Activated T-helper 2 cell treated with anti-CD3 and anti-CD28 coated beads, Interferon-gamma antibody, Interleukin-2, Interleukin-4, amounts not matched to agents 10 μg/mL and 5 μg/mL and 100 μg/mL, durations not matched to agents 14 hours and 24 hours and 36 hours (primary cell): Measurements from ENCODE around the gene AJM1. TPM values are rescaled to one million over a fixed set of nuclear protein-coding genes. Genes with fewer than 3 reads are reported as not detected.
"Not testable (repeated sequence)": the region's sequence is repeated elsewhere in the genome, so short reads cannot be mapped to it uniquely, and the experiment has no call there.

Experiments
- DNase-seq: peaks from one replicate; pipeline ENCODE4 v3.0.0; 2021; ENCODE audit warnings: low spot score
- H3K27ac Mint-ChIP-seq: one replicate; pipeline ENCODE4 v1.8.0; 2021; ENCODE audit warnings: mixed read lengths
- H3K27me3 Mint-ChIP-seq: one replicate; pipeline ENCODE4 v1.8.0; 2021; ENCODE audit warnings: low read depth, mixed read lengths
- H3K36me3 Mint-ChIP-seq: one replicate; pipeline ENCODE4 v1.8.0; 2021; ENCODE audit warnings: low read depth, mixed read lengths
- H3K4me1 Mint-ChIP-seq: one replicate; pipeline ENCODE4 v1.8.0; 2021; ENCODE audit warnings: low read depth, mixed read lengths
- H3K4me3 Mint-ChIP-seq: one replicate; pipeline ENCODE4 v1.8.0; 2021; ENCODE audit warnings: low read depth, mild to moderate bottlenecking, moderate library complexity, mixed read lengths
- H3K9me3 Mint-ChIP-seq: one replicate; pipeline ENCODE4 v1.8.0; 2021; ENCODE audit warnings: mixed read lengths
- intact Hi-C: fragments of 100-400 bp; cut with micrococcal nuclease; formaldehyde crosslinking; loops from one replicate; pipeline ENCODE4 v1.15.1; 2023
- total RNA-seq: library from RNA; stranded (reverse); gene quantifications from 2 replicates; pipeline ENCODE4 v1.2.3, GENCODE V29; 2022

The AJM1 gene
- total RNA-seq, 1 donor from 2014 or later = 5.1 TPM

DNA sequence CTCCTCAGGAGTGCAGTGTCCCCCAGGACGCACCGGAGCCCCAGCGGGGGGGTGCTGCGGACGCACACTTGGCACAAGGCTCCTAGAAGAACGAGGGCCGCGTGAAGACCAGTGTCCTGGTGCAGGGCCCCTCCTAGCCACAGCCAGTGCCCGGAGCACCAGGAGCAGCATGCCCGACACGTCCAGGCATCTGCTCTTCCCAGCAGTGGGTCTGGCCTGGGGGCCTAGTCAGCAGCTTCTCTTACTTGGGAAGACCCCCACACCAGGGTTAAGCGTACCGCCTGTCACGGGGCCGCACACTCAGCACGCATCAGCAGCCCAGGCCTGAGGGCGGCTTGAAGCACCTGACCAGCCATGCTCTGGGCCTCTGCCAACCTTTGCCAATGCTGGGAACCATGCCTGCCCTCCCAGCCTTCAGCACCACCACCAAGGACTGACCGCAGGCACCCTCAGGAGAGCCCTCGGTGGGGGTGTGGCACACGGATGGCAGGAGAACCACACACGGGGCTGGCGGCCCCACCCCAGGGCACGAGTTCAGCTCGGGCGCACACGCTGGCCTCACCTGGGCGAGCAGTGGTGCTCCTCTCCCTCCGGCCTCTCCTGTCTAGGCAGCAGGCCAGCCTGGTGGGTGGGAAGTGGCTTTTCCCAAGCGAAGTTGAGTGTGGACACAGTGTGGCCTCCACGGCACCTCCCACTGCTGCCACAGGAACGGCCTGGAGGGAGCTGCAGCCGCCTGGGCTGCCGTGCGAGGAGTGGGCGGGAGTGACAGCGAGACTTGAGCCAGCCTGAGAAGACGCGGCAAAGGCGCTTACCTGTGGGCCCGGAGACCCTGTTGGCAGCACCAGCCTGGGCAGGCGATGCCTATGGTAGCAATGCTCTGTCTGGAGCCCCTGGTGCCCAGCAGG lies 12.0 kb upstream of the AJM1 start:
- H3K27ac Mint-ChIP-seq = no peak overlapping the region
- DNase-seq = no peak

DNA sequence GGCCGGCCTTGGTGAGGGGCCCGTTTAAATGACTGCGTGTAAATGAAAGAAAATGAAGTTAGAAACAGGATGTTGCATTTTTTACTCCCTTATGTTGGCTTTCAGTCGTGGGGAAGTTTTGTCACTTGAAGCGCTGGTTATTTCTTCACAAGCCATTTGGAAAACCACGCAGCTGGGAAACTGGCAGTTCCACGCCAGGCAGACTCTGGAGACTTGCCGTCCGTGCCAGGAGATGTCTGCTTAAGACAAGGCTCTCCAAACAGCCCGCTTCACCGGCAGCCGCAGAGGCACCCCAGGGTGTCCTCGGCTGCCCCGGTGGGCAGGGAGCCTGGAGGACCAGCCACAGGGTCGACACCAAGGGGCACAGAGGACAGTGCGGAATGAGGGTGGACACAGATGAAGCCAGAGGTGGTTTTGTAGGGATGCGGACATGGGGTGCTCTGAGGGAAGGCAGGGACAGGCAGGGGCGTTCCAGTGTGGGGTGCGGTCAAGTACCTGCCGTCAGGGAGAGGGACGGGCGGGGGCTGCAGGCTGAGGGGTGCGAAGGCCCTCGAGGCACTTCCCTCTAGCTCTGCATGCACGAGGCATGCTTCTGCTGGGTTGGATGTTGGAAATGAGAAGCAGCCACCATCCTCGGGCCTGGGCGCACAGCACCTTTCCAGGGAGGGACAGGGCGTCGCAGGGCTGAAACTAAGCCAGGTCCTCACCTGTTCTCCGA lies 11.1 kb upstream of the AJM1 start:
- Mint-ChIP-seq H3K4me1 (no peaks in the 10 kb centered on the region), H3K27me3 (no peaks in the 10 kb centered on the region), H3K27ac (no peak overlapping the region), H3K4me3 (no peak overlapping the region), H3K36me3 (peaks cover 20% of the 10 kb centered on the region), H3K9me3 (no peaks in the 10 kb centered on the region)
- no peak for DNase-seq
- intact Hi-C loops = no loop called here

More for the DNA sequence above, 12.0 kb upstream of the AJM1 start:
- H3K4me3 Mint-ChIP-seq = no peak overlapping the region
- H3K27me3 Mint-ChIP-seq = no peaks in the 10 kb centered on the region
- intact Hi-C loops = no loop called here
- no peaks in the 10 kb centered on the region for H3K4me1 Mint-ChIP-seq
- H3K9me3 Mint-ChIP-seq = no peaks in the 10 kb centered on the region
- H3K36me3 Mint-ChIP-seq = peaks cover 26% of the 10 kb centered on the region

DNA sequence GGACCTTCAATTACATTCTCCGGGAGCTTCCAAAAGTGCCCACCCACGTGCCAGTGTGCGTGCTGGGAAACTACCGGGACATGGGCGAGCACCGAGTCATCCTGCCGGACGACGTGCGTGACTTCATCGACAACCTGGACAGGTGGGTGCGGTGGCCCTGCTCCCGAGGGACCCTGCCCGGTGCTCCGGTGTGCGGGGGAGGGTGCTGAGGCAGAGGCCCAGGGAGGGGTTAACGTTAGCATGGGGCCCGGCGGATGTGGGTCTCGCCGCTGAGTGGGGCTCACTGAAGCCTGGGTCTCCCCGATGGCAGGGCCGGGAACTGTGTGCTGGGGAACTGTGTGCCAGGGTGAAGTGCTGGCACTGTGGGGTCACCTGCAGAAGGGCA lies 10.6 kb upstream of the AJM1 start:
- Mint-ChIP-seq H3K27ac (no peak overlapping the region), H3K4me1 (no peaks in the 10 kb centered on the region), H3K36me3 (peaks cover 19% of the 10 kb centered on the region), H3K27me3 (no peaks in the 10 kb centered on the region), H3K4me3 (no peak overlapping the region), H3K9me3 (no peaks in the 10 kb centered on the region)
- DNase-seq = no peak
- intact Hi-C loops = no loop called here

DNA sequence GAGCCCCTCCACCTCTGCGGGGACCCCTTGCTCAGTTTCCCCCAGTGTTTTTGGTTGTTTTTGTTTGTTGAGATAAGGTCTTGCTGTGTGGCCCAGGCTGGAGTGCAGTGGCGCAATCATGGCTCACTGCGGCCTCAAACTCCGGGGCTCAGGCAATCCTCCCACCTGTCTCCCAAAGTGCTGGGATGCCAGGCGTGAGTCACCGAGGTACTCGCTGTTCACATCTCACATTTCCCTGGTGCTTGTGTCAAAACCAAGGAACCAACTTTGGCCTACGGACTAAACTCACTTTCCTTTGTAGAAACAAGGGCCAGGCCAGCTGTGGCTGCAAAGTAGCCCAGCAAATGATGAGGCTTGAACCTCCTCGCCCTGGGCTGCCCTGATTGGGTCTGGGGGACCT lies 9.7 kb upstream of the AJM1 start:
- Mint-ChIP-seq H3K27me3 (no peaks in the 10 kb centered on the region), H3K36me3 (peaks cover 19% of the 10 kb centered on the region), H3K27ac (no peak overlapping the region), H3K9me3 (no peaks in the 10 kb centered on the region), H3K4me1 (no peaks in the 10 kb centered on the region), H3K4me3 (no peak overlapping the region)
- intact Hi-C loops = no loop called here
- DNase-seq = no peak

DNA sequence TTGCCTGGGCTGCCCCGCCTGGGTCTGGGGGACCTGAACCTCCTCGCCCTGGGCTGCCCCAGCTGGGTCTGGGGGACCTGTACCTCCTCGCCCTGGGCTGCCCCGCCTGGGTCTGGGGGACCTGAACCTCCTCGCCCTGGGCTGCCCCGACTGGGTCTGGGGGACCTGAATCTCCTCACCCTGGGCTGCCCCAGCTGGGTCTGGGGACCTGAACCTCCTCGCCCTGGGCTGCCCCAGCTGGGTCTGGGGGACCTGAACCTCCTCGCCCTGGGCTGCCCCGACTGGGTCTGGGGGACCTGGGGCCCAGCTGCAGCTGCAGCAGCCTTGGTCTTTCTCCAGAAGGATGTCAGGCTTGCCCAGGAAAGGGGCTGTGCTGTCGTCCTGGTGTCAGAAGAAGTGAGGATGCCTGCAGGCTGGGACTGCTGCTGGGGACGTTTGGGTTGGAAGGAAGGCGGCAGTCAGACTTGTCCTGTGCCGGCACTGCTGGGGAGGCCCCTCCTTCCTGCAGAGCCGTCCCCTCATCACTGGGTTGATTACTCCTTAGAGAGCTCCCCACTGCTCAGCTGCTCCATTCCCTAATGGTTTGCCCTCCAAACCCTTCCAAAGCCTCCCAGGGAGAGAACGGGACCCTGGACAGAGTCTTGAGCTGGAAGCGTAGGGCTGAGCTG lies 8.8 kb upstream of the AJM1 start:
- H3K4me1 Mint-ChIP-seq, intact Hi-C loops, H3K27me3 Mint-ChIP-seq, H3K4me3 Mint-ChIP-seq, H3K9me3 Mint-ChIP-seq, H3K27ac Mint-ChIP-seq, DNase-seq: not testable (repeated sequence)
- H3K36me3 Mint-ChIP-seq = peaks cover 22% of the 10 kb centered on the region

DNA sequence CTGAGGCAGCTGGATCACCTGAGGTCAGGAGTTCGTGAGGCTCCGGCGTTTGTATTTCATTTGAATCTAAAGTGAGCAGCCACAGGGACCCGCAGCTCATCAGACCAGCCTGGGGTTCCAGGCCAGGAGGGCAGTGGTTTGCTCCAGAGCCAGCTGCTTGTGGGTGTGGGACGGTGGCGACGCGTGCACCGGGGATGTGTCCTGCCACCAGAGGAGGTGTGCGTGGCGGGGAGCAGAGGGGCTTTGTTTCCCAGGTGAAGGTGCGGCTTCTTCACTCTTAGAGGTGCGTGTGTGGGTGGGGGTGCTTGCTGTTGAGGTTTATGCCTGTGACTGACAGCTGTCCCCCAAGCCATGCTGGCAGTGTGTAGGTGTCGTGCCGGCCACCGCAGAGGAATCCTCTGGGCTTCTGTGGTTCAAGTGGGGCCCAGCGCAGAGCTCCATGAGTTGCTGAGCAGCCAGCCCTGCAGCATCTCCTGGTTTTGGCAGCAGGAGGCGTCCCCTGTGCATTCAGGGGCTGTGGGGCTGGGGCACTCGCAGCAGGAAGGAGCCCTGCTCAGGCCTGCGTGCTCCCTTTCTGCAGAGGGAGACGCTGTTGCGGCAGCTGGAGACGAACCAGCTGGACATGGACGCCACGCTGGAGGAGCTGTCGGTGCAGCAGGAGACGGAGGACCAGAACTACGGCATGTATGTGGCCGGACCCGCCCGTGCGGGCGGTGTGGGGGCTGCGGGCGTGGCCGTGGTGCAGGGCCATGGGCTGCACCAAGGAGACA lies 6.9 kb upstream of the AJM1 start:
- no peaks in the 10 kb centered on the region for H3K9me3 Mint-ChIP-seq
- no peak overlapping the region for H3K4me3 Mint-ChIP-seq
- H3K4me1 Mint-ChIP-seq = no peaks in the 10 kb centered on the region
- intact Hi-C loops = no loop called here
- H3K27ac Mint-ChIP-seq = no peak overlapping the region
- no peaks in the 10 kb centered on the region for H3K27me3 Mint-ChIP-seq
- DNase-seq = no peak
- H3K36me3 Mint-ChIP-seq = peaks cover 23% of the 10 kb centered on the region

DNA sequence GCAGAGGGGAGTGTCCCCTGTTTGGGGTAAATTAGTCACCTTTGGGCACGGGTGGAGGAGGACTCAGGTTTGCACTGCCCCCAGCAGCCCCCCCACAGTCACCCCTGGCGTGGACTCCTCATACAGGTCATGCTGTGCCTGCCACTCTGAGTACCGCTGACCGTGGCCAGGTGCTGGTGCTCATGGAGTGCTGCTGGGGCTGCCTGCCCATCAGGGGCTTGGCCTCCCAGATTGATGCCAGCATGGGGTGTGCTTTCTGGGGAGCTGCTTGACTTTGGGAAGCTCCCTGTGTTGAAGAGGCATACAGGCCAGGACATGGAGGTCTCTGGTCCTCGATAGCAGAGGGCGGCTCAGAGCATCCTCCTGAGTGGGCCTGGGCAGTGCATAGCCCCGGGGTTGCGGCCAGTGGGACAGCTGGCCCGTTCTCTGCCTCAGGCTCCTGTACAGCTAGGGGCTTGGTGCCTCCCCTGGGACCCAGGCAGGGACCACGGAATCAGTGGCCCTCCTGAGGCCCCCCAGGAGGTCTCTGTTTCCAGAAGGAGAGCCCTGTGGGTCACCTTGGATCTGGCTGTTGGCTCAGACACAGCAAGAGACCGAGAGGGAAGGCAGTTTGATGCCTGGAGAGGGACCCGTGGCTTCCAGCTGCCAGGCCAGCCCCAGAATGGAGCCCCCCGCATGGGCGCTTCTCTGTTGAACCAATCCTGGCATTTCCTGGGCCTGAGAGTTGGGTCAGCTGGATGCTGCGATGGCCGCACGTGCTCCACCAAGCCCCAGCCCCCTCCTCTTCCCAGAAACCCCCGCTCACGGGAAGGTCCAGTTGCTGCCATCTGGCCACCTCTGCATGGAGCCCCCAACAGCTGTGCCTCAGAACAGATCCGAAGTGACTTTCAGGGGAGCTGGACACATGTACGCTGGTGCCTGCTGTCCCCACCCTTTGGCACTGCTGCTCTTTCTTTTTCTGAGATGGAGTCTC lies 6.1 kb upstream of the AJM1 start:
- H3K27ac Mint-ChIP-seq = no peak overlapping the region
- no peak overlapping the region for H3K4me3 Mint-ChIP-seq
- no peaks in the 10 kb centered on the region for H3K27me3 Mint-ChIP-seq
- intact Hi-C loops = no loop called here
- DNase-seq = no peak
- no peaks in the 10 kb centered on the region for H3K9me3 Mint-ChIP-seq
- peaks cover 19% of the 10 kb centered on the region for H3K36me3 Mint-ChIP-seq
- H3K4me1 Mint-ChIP-seq = no peaks in the 10 kb centered on the region

DNA sequence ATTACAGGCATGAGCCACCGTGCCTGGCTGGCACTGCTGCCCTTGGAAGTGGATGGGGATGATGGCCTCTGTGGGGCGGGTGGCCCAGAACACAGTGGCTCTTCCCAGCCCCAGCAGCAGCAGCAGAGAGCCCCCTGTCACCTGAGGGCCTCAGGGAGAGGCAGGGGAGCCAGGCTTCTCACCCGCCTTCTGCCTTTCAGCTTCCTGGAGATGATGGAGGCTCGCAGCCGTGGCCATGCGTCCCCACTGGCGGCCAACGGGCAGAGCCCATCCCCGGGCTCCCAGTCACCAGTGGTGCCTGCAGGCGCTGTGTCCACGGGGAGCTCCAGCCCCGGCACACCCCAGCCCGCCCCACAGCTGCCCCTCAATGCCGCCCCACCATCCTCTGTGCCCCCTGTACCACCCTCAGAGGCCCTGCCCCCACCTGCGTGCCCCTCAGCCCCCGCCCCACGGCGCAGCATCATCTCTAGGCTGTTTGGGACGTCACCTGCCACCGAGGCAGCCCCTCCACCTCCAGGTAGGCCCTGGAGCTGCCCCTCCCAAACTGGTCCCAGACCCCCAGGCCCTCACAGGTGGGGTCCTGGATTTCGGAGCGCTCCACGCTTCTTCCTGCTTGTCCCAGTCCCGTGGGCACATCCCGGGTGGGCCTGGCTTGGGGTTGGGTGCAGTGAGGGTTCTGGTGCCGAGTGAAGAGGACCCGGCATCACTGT lies 5.0 kb upstream of the AJM1 start:
- Mint-ChIP-seq H3K36me3 (peaks cover 15% of the 10 kb centered on the region), H3K4me1 (no peaks in the 10 kb centered on the region)
- no peak for DNase-seq

DNA sequence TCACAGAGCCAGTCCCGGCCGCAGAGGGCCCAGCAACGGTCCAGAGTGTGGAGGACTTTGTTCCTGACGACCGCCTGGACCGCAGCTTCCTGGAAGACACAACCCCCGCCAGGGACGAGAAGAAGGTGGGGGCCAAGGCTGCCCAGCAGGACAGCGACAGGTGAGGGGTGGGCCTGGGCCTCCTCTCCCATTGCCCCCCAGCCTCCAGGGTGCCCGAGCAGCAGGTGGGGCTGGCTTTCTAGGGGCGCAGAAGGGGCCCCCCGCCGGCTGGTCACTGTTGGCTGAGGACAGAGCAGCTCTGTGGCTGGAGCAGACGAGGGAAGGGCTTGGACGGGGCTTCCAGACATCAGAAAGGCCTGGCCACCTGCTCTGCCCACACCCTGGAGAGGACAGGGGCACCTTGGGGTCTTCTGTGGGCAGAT lies 4.4 kb upstream of the AJM1 start:
- H3K4me1 Mint-ChIP-seq, H3K4me3 Mint-ChIP-seq, H3K27ac Mint-ChIP-seq, DNase-seq, H3K9me3 Mint-ChIP-seq, H3K27me3 Mint-ChIP-seq, intact Hi-C loops: not testable (repeated sequence)
- peaks cover 14% of the 10 kb centered on the region for H3K36me3 Mint-ChIP-seq

More for the DNA sequence above, 5.0 kb upstream of the AJM1 start:
- H3K9me3 Mint-ChIP-seq = no peaks in the 10 kb centered on the region
- H3K27ac Mint-ChIP-seq = no peak overlapping the region
- no peaks in the 10 kb centered on the region for H3K27me3 Mint-ChIP-seq
- no peak overlapping the region for H3K4me3 Mint-ChIP-seq
- intact Hi-C loops = no loop called here

DNA sequence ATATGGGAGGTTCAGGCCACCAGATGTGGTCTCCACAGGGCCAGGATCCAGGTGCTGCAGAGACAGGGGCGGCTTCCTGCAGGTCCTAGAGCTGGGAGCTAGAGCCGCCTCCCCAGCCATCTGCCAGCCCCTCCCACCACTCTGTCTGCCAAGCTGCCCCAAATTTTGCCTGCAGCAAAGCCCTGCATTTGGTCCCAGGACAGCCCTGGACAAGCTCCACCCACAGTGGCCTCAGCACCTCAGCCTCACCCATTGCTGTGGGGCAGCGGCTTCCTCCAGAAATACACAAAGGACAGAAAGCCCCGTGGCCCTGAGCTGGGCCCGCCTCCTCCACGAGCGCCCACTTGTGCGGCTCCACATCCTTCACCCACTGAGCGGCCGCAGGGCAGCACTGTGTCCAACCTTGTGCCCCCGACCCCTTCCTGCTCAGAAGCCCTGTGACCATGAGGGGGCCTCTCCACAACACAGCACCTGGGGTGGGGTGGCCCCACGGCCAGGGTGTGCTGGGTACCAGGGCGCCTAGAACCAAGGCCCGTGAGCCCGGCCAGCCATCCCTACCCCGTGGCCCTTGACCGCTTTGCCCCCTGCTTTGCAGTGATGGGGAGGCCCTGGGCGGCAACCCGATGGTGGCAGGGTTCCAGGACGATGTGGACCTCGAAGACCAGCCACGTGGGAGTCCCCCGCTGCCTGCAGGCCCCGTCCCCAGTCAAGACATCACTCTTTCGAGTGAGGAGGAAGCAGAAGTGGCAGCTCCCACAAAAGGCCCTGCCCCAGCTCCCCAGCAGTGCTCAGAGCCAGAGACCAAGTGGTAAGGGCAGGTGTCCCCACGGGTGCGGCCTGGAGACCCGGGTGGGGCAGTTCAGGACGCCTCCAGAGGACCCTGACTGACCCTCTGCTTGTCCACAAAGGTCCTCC lies 3.7 kb upstream of the AJM1 start:
- Mint-ChIP-seq H3K4me3 (no peak overlapping the region), H3K27ac (no peak overlapping the region), H3K9me3 (no peaks in the 10 kb centered on the region), H3K36me3 (peaks cover 14% of the 10 kb centered on the region), H3K4me1 (no peaks in the 10 kb centered on the region), H3K27me3 (no peaks in the 10 kb centered on the region)
- intact Hi-C loops = no loop called here
- DNase-seq = no peak
